Measurements from ENCODE around the gene KRTAP16-1. TPM values are rescaled to one million over a fixed set of nuclear protein-coding genes. Genes with fewer than 3 reads are reported as not detected.

Gene KRTAP16-1
- total RNA-seq, 3 donors from 2014 or later = not detected

DNA sequence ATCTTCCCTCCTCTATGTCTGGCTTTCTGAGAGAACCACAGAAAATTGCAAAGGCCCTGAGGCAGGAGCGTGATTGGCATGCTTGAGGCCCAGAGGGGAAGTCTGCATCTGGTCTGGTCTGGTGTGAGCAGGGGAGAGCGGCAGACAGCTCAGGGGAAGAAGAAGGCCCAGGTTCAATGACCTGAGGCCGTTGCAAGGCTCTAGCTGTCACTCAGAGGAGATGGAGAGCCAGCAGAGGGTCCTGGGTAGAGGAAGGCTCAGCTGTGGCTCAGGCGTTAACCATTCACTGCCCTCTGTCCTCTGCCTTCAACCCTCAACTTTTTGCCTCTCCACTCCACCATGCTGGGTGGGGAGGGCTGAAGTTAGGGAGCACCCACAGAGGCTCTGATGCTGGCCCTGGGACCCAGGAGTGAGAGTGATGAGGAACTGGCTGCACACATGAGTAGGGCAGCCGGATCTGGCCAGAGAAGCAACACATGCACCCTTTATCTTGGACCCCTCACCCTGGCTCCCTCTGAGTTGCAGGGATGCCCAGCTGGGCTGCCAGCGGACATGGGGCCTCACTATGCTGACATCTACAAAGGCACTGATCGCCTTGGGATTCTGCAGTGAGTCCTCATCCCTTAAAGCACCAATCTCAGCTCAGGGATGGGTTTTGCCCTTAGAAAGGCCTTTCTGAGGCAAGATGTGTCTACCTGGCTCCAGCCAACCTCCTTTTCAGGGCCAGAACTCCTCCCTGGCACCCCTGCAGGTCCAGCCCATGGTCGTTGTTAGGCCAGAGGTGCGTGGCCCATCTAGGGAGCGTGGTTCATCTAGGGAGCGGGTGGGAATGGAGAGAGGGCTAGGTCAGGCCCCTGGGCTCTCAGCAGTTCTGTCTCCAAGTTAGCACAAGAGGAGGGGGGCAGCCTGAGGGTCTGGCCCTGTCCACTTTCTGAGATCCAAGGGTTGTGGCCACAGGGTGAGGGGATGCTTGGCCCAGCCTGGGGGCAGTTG lies 14.1 kb upstream of the KRTAP16-1 start:
- H3K9me3 ChIP-seq = peaks cover 5% of the 10 kb centered on the region
- no peaks in the 10 kb centered on the region for H3K4me1 ChIP-seq (ENCODE audit: low read depth)
- intact Hi-C loops (cut with DNase I, micrococcal nuclease) = loop anchor here in 1 of 2 donors (5.0 kb wide), 1 partner anchor 416 kb away; no protein-coding TSS in a partner anchor
- ATAC-seq (no peak), DNase-seq (no peak)
- no peak overlapping the region for H3K4me3 ChIP-seq
- TF ChIP-seq, protein P1, sequence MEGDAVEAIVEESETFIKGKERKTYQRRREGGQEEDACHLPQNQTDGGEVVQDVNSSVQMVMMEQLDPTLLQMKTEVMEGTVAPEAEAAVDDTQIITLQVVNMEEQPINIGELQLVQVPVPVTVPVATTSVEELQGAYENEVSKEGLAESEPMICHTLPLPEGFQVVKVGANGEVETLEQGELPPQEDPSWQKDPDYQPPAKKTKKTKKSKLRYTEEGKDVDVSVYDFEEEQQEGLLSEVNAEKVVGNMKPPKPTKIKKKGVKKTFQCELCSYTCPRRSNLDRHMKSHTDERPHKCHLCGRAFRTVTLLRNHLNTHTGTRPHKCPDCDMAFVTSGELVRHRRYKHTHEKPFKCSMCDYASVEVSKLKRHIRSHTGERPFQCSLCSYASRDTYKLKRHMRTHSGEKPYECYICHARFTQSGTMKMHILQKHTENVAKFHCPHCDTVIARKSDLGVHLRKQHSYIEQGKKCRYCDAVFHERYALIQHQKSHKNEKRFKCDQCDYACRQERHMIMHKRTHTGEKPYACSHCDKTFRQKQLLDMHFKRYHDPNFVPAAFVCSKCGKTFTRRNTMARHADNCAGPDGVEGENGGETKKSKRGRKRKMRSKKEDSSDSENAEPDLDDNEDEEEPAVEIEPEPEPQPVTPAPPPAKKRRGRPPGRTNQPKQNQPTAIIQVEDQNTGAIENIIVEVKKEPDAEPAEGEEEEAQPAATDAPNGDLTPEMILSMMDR (IDR thresholded peaks at IDR 0.05) = no peak
- no peaks in the 10 kb centered on the region for H3K36me3 ChIP-seq (ENCODE audit: low read depth)

DNA sequence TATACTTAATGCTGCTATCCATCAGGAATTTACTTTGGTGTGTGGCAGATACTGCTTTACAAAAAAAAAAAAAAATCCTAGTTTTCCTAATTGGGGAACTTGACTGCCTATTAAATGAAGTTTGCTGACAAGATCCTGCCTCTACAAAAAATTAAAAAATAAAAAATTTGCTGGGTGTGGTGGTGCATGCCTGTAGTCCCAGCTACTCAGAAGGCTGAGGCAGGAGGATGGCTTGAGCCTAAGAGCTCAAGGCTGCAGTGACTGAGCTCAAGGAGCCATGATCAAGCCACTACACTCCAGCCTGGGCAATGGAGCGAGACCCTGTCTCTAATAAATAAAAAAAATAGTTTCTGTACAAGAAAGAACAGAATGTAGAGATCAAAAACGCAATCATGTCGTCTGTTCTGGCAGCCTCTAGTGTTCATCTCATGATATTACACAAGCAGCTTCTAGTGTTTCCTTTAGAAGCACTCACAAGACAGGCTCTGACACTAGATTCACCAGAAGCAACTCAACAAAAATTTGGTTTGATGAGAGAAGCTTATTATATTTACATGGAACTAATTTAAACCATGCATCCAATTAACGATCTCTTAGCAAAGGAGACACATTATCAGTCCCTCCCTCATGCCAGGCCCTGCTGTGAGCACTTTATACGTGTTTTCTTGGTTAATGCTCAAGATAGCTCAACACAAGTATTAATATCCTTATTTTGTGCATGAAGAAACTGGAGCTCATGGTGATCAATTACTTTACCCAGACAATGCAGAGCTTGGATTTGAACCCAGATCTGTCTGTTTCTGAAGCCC lies 13.2 kb upstream of the KRTAP16-1 start:
- ATAC-seq = peak; percentile 70
- peaks cover 5% of the 10 kb centered on the region for H3K9me3 ChIP-seq
- TF ChIP-seq, protein P1 (IDR thresholded peaks at IDR 0.05) = peak; percentile 63
- peak in 1 of 3 donors; percentile 18 for DNase-seq
- no peak overlapping the region for H3K4me3 ChIP-seq
- no peaks in the 10 kb centered on the region for H3K36me3 ChIP-seq (ENCODE audit: low read depth)
- no peaks in the 10 kb centered on the region for H3K4me1 ChIP-seq (ENCODE audit: low read depth)
- intact Hi-C loops (cut with DNase I, micrococcal nuclease) = loop anchor here in 1 of 2 donors (5.0 kb wide), 1 partner anchor 415 kb away; no protein-coding TSS in a partner anchor

DNA sequence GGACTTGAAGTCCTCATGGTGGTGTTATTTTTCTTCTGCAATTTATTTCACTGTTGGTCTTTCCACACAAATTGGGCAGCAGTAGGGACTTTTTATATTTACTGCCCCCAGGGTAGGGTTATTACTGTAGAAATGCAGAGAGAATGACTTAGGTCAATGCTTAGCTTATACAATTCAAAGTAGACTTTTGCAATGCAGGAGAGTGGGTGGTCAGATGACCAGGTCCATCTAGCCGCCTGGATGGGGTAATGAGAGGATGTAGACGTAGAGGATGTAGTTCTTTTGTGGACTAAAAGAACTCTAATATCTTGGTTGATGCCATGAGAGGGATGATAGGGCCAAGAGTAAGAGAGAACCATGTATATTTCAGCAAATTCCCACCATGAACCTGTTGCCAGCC lies 9.1 kb upstream of the KRTAP16-1 start:
- ATAC-seq (no peak), DNase-seq (no peak)
- intact Hi-C loops (cut with DNase I, micrococcal nuclease) = no loop called here
- Histone ChIP-seq H3K36me3 (ENCODE audit: low read depth) (no peaks in the 10 kb centered on the region), H3K9me3 (peaks cover 5% of the 10 kb centered on the region), H3K4me3 (no peak overlapping the region), H3K4me1 (ENCODE audit: low read depth) (no peaks in the 10 kb centered on the region)
- TF ChIP-seq, protein P1 (IDR thresholded peaks at IDR 0.05) = no peak

DNA sequence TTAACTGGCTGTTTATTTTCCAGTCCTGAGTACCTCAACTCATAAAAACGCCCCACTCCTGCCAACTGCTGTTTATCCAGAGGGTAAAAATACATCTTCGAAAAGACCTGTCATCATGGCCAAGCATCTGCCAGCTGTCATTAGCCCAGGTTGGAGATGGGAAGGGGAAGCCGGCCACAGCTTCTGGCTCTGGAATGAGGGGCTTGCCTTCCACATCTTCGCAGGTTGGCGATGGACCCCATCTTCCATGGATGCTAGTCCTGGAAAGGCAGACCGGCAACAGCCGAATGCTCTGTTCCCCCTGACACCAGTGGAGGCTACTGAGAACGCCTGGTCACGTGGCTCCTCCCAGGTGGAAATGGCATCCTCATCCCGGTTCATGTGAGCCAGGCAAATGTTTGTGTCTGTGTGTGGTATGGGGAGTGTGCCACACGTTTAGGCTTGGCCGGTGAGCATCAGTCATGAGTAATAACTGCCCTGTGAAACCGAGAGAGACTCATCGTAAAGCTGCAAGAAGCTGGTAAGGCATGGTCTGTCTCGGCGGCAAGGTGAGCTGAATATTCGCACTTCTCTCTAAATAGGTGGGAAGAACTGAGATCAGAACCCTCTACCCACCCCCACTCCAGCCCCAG lies 6.8 kb upstream of the KRTAP16-1 start:
- intact Hi-C loops (cut with DNase I, micrococcal nuclease) = no loop called here
- TF ChIP-seq, protein P1 (IDR thresholded peaks at IDR 0.05) = no peak

DNA sequence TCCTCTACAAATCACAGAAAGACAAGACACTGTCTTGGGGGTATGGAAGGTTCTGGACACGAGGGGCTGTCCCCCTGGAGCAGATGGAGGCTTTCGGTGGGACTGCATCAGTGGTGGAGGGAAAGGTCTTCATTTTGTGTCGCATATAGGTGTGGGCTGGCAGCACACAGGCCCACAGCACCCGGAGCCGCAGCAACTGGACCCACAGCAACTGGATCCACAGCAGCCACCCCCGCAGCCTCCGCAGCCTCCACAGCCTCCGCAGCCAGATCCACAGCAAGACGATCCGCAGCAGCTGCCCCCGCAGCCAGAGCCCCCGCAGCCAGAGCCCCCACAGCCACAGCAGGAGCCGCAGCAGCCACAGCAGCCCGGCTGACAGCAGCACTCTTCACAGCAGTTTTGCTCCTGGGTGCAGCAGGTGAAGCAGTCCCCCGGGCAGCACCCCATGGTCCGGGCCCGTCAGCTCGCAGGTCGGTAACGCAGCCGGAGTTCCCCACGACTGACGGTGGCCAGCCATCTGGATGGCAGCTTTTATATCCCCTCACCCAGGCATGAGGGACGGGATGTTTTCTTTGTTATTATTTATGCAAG lies 6.2 kb upstream of the KRTAP16-1 start, which contains the start of gene KRTAP17-1:
KRTAP17-1 (minus strand) TSS at position 507 of the 591 bp plus-strand sequence; CDS start at position 447, 60 bp downstream.
- Histone ChIP-seq H3K9me3 (peaks cover 5% of the 10 kb centered on the region), H3K4me1 (ENCODE audit: low read depth) (no peaks in the 10 kb centered on the region), H3K36me3 (ENCODE audit: low read depth) (no peaks in the 10 kb centered on the region), H3K4me3 (no peak within 1 kb of the TSS)
- ATAC-seq (no peak), DNase-seq (no peak)
- TF ChIP-seq, protein P1 (IDR thresholded peaks at IDR 0.05) = no peak
- intact Hi-C loops (cut with DNase I, micrococcal nuclease) = no loop called here

More for the DNA sequence above, 6.8 kb upstream of the KRTAP16-1 start:
- Histone ChIP-seq H3K36me3 (ENCODE audit: low read depth) (no peaks in the 10 kb centered on the region), H3K9me3 (peaks cover 5% of the 10 kb centered on the region), H3K4me1 (ENCODE audit: low read depth) (no peaks in the 10 kb centered on the region), H3K4me3 (no peak overlapping the region)
- DNase-seq = no peak
- ATAC-seq = no peak

Data from mucosa of descending colon (tissue), 3 donors.